ENCODE measurements around the gene EPHB3. TPM values are rescaled to one million over a fixed set of nuclear protein-coding genes. Genes with fewer than 3 reads are reported as not detected.

Gene EPHB3
- 3.0 and 9.4 TPM in 2 replicates for total RNA-seq (ENCODE audit: low replicate concordance)

GRCh38 chr3:184561061-184561912 is at the start of gene EPHB3:
Gene EPHB3, plus strand, starts transcription at chr3:184561785. Its CDS starts 451 bp downstream, at chr3:184562236.

Other genes with a start within 250 kb of the EPHB3 start
- 280 and 290 TPM in 2 replicates for gene EIF4G1, start 247.2 kb upstream of the EPHB3 start, total RNA-seq (ENCODE audit: low replicate concordance)
- gene FAM131A, start 224.2 kb upstream of the EPHB3 start, total RNA-seq (ENCODE audit: low replicate concordance) = 15.0 and 16.9 TPM in 2 replicates
- 1.7 and 3.5 TPM in 2 replicates for gene CLCN2, start 200.2 kb upstream of the EPHB3 start, total RNA-seq (ENCODE audit: low replicate concordance)
- gene POLR2H, start 200.1 kb upstream of the EPHB3 start, total RNA-seq (ENCODE audit: low replicate concordance) = 75.2 and 83.0 TPM in 2 replicates
- 0.12 TPM in 1 of 2 replicates, not detected in the other for gene THPO, start 183.6 kb upstream of the EPHB3 start, total RNA-seq (ENCODE audit: low replicate concordance)
- gene CHRD, start 181.7 kb upstream of the EPHB3 start, total RNA-seq (ENCODE audit: low replicate concordance) = 0.08 and 1.4 TPM in 2 replicates
- gene MAGEF1, start 150.3 kb downstream of the EPHB3 start, total RNA-seq (ENCODE audit: low replicate concordance) = 7.7 and 26.8 TPM in 2 replicates

All from smooth muscle cell of the coronary artery (primary cell).